ENCODE measurements around the gene SHC3. TPM values are rescaled to one million over a fixed set of nuclear protein-coding genes. Genes with fewer than 3 reads are reported as not detected.

The SHC3 gene
- total RNA-seq, 2 experiments from 2014 or later = not detected

GRCh38 chr9:88980740-88981203 lies 197.8 kb downstream of the SHC3 start:
- no peak for TF ChIP-seq CTCF (IDR thresholded peaks at IDR 0.05)
- ChIA-PET POLR2A (no interaction called here), CTCF (interaction anchor here (1.1 kb wide), 1 partner anchor 12 kb away, joined by 3 read pairs; no protein-coding TSS in a partner anchor)
- Mint-ChIP-seq H3K27me3 (peaks cover 13% of the 10 kb centered on the region), H3K27ac (no peak overlapping the region), H3K9me3 (peaks cover 3% of the 10 kb centered on the region), H3K36me3 (ENCODE audit: low read depth) (no peaks in the 10 kb centered on the region), H3K4me3 (no peak overlapping the region), H3K4me1 (ENCODE audit: low read depth) (peaks cover 3% of the 10 kb centered on the region)
- ATAC-seq (no peak), DNase-seq (no peak)
- intact Hi-C loops (cut with micrococcal nuclease) = no loop called here

- no peak overlapping the region for H3K27ac Mint-ChIP-seq
- H3K9me3 Mint-ChIP-seq = peaks cover 3% of the 10 kb centered on the region
- POLR2A ChIA-PET = no interaction called here
- ATAC-seq (no peak), DNase-seq (no peak)
- no peak for TF ChIP-seq CTCF (IDR thresholded peaks at IDR 0.05)
- intact Hi-C loops (cut with micrococcal nuclease) = no loop called here
- CTCF ChIA-PET = no interaction called here
- H3K4me1 Mint-ChIP-seq (ENCODE audit: low read depth) = peaks cover 3% of the 10 kb centered on the region
- peaks cover 10% of the 10 kb centered on the region for H3K27me3 Mint-ChIP-seq
- H3K4me3 Mint-ChIP-seq = no peak overlapping the region
- no peaks in the 10 kb centered on the region for H3K36me3 Mint-ChIP-seq (ENCODE audit: low read depth)
These were observed 198.8 kb downstream of the SHC3 start for GRCh38 chr9:88979791-88980190.

GRCh38 chr9:88979021-88979420 lies 199.6 kb downstream of the SHC3 start:
- H3K9me3 Mint-ChIP-seq = peaks cover 3% of the 10 kb centered on the region

GRCh38 chr9:88978034-88978433 lies 200.6 kb downstream of the SHC3 start:
- POLR2A ChIA-PET = no interaction called here
- no peak overlapping the region for H3K27ac Mint-ChIP-seq
- ATAC-seq = no peak
- peaks cover 8% of the 10 kb centered on the region for H3K27me3 Mint-ChIP-seq
- H3K4me3 Mint-ChIP-seq = no peak overlapping the region
- H3K36me3 Mint-ChIP-seq (ENCODE audit: low read depth) = no peaks in the 10 kb centered on the region
- intact Hi-C loops (cut with micrococcal nuclease) = no loop called here
- peaks cover 3% of the 10 kb centered on the region for H3K9me3 Mint-ChIP-seq
- CTCF ChIA-PET = no interaction called here
- no peak for DNase-seq
- no peak for TF ChIP-seq CTCF (IDR thresholded peaks at IDR 0.05)
- H3K4me1 Mint-ChIP-seq (ENCODE audit: low read depth) = peaks cover 3% of the 10 kb centered on the region

More at GRCh38 chr9:88979021-88979420, 199.6 kb downstream of the SHC3 start:
- Mint-ChIP-seq H3K27ac (no peak overlapping the region), H3K27me3 (peaks cover 8% of the 10 kb centered on the region), H3K36me3 (ENCODE audit: low read depth) (no peaks in the 10 kb centered on the region), H3K4me3 (no peak overlapping the region), H3K4me1 (ENCODE audit: low read depth) (peaks cover 3% of the 10 kb centered on the region)
- no peak for ATAC-seq
- intact Hi-C loops (cut with micrococcal nuclease) = no loop called here
- ChIA-PET POLR2A (no interaction called here), CTCF (no interaction called here)
- no peak for DNase-seq
- no peak for TF ChIP-seq CTCF (IDR thresholded peaks at IDR 0.05)

GRCh38 chr9:88976890-88977257 lies 201.7 kb downstream of the SHC3 start:
- Mint-ChIP-seq H3K27me3 (peaks cover 8% of the 10 kb centered on the region), H3K9me3 (no peaks in the 10 kb centered on the region), H3K27ac (no peak overlapping the region), H3K4me3 (no peak overlapping the region), H3K4me1 (ENCODE audit: low read depth) (peaks cover 3% of the 10 kb centered on the region), H3K36me3 (ENCODE audit: low read depth) (no peaks in the 10 kb centered on the region)
- DNase-seq = no peak
- ATAC-seq = no peak
- ChIA-PET POLR2A (no interaction called here), CTCF (no interaction called here)
- intact Hi-C loops (cut with micrococcal nuclease) = no loop called here
- no peak for TF ChIP-seq CTCF (IDR thresholded peaks at IDR 0.05)

Data from activated CD8-positive, alpha-beta T cell treated with anti-CD3 and anti-CD28 coated beads for 36 hours (primary cell).